HL-60 (cell line): Measurements from ENCODE around the gene CNNM4.

Experiments
- DNase-seq, 2 experiments: peaks; one replicate each; pipeline ENCODE4 v3.0.0-alpha.2; 2010 to 2020; ENCODE audit warnings: low read depth in 1 of 2, low spot score in 1 of 2
- H3K27ac ChIP-seq: fragments of 250-450 bp; sonication (Bioruptor Pico); replicated peaks from 2 replicates; pipeline ENCODE4 v1.5.1; 2020; ENCODE audit warnings: mild to moderate bottlenecking, moderate library complexity
- H3K27me3 ChIP-seq: fragments of 250-450 bp; sonication (Bioruptor Pico); 2 replicates; pipeline ENCODE4 v1.5.1; 2021; ENCODE audit warnings: mild to moderate bottlenecking, moderate library complexity; ENCODE audit not compliant: insufficient read depth, poor library complexity, severe bottlenecking
- H3K4me3 ChIP-seq: replicated peaks from 2 replicates; pipeline ENCODE4 v1.5.1; 2011; ENCODE audit warnings: mild to moderate bottlenecking, control low read depth, low read length; ENCODE audit not compliant: insufficient read depth
- GABPA ChIP-seq: IDR thresholded peaks from 2 replicates; pipeline ENCODE4 v1.6.1; 2012; ENCODE audit warnings: low read depth
- POLR2AphosphoS5 ChIP-seq: IDR thresholded peaks from 2 replicates; pipeline ENCODE4 v1.6.1; 2012; ENCODE audit warnings: low read depth
- REST ChIP-seq: IDR thresholded peaks from 2 replicates; pipeline ENCODE4 v1.6.1; 2012; ENCODE audit warnings: low read depth; ENCODE audit not compliant: insufficient replicate concordance
- SPI1 ChIP-seq: IDR thresholded peaks from 2 replicates; pipeline ENCODE4 v1.6.1; 2012; ENCODE audit warnings: low read depth, mild to moderate bottlenecking, borderline replicate concordance
- TF ChIP-seq, protein P1 (sequence below): IDR thresholded peaks from one replicate; pipeline ENCODE4 v1.5.1; 2011; ENCODE audit warnings: low read length, control low read depth, inconsistent platforms; ENCODE audit not compliant: insufficient read depth

Gene CNNM4

GRCh38 chr2:96817882-96818281 lies 57.2 kb downstream of the CNNM4 start:
- no peak for DNase-seq
- no peak overlapping the region for H3K27ac ChIP-seq
- peak overlapping the region; percentile 82 for H3K4me3 ChIP-seq
- no peaks in the 10 kb centered on the region for H3K27me3 ChIP-seq
- TF ChIP-seq GABPA (no peak), POLR2AphosphoS5 (no peak), REST (no peak), SPI1 (no peak)
- TF ChIP-seq, protein P1, sequence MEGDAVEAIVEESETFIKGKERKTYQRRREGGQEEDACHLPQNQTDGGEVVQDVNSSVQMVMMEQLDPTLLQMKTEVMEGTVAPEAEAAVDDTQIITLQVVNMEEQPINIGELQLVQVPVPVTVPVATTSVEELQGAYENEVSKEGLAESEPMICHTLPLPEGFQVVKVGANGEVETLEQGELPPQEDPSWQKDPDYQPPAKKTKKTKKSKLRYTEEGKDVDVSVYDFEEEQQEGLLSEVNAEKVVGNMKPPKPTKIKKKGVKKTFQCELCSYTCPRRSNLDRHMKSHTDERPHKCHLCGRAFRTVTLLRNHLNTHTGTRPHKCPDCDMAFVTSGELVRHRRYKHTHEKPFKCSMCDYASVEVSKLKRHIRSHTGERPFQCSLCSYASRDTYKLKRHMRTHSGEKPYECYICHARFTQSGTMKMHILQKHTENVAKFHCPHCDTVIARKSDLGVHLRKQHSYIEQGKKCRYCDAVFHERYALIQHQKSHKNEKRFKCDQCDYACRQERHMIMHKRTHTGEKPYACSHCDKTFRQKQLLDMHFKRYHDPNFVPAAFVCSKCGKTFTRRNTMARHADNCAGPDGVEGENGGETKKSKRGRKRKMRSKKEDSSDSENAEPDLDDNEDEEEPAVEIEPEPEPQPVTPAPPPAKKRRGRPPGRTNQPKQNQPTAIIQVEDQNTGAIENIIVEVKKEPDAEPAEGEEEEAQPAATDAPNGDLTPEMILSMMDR = no peak

GRCh38 chr2:96819128-96819875 lies 58.6 kb downstream of the CNNM4 start:
- no peak overlapping the region for H3K27ac ChIP-seq
- TF ChIP-seq, protein P1 = no peak
- TF ChIP-seq REST (no peak), SPI1 (peak; percentile 22; the same call in 1 of the 2 replicates), POLR2AphosphoS5 (no peak)
- H3K27me3 ChIP-seq = no peaks in the 10 kb centered on the region
- H3K4me3 ChIP-seq = no peak overlapping the region
- no peak for DNase-seq

DNA sequence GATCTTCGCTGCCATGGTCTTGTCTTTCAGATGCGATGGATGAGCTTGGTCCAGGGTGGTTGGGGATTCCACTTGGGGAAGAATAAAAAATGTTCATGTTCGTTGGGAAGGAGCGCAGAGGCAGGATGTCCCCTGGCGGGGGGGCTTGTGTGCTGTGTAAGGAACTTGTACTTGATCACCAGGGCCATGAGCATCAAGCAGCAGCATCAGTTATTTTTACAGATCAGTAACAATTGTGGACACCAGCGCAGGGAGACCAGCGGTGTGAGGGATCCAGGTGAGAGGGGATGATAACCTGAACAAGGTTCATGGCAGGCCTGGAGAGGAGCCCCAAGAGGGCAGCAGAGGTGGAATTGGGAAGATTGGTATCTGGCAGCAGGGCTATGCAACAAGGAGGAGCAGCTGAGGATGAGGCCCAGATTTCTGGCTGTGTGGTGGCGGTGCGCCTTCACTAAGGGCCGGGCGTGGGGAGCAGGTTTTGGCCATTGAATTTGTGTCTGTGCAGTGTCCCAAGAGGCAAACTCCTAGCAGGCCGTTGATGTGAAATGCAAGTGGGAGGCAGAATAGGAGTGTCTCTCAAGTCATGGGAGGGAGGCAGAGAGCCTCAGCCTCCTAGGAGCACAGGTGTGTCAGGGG lies 59.3 kb downstream of the CNNM4 start:
- Histone ChIP-seq H3K4me3 (no peak overlapping the region), H3K27ac (no peak overlapping the region), H3K27me3 (no peaks in the 10 kb centered on the region)
- no peak for DNase-seq
- TF ChIP-seq POLR2AphosphoS5 (no peak), GABPA (no peak), SPI1 (no peak), REST (no peak)
- TF ChIP-seq, protein P1 = no peak
